H1 (cell line): ENCODE data around the gene AMOT.
"Not testable (repeated sequence)": the region's sequence is repeated elsewhere in the genome, so short reads cannot be mapped to it uniquely, and the experiment has no call there.

Source experiments
- EZH2 ChIP-seq: fragments of 200-600 bp; sonication (generic); IDR thresholded peaks from 2 replicates; pipeline ENCODE4 v1.7.1; 2012; ENCODE audit warnings: low read depth, mild to moderate bottlenecking, moderate library complexity, low read length, inconsistent platforms; ENCODE audit not compliant: severe bottlenecking
- KDM1A ChIP-seq: fragments of 200-600, 300-600 bp; sonication (generic); IDR thresholded peaks from 2 replicates; pipeline ENCODE4 v1.7.1; 2016; ENCODE audit warnings: mild to moderate bottlenecking, low read length, borderline replicate concordance
- POLR2AphosphoS5 ChIP-seq: IDR thresholded peaks from 2 replicates; pipeline ENCODE4 v1.6.1; 2011; ENCODE audit warnings: low read depth, low read length
- TF ChIP-seq, protein P1 (sequence below), 3 experiments: IDR thresholded peaks; 1 replicate in 2 of 3; 2 replicates in 1 of 3; pipeline versions ENCODE4 v1.5.1 to v1.6.1; 2011; ENCODE audit warnings: low read length in 3 of 3, mild to moderate bottlenecking in 3 of 3, inconsistent platforms in 2 of 3, low read depth in 1 of 3, moderate library complexity in 1 of 3; ENCODE audit not compliant: insufficient read depth in 1 of 3; ENCODE audit errors: control extremely low read depth in 1 of 3

- TF ChIP-seq, protein P1, sequence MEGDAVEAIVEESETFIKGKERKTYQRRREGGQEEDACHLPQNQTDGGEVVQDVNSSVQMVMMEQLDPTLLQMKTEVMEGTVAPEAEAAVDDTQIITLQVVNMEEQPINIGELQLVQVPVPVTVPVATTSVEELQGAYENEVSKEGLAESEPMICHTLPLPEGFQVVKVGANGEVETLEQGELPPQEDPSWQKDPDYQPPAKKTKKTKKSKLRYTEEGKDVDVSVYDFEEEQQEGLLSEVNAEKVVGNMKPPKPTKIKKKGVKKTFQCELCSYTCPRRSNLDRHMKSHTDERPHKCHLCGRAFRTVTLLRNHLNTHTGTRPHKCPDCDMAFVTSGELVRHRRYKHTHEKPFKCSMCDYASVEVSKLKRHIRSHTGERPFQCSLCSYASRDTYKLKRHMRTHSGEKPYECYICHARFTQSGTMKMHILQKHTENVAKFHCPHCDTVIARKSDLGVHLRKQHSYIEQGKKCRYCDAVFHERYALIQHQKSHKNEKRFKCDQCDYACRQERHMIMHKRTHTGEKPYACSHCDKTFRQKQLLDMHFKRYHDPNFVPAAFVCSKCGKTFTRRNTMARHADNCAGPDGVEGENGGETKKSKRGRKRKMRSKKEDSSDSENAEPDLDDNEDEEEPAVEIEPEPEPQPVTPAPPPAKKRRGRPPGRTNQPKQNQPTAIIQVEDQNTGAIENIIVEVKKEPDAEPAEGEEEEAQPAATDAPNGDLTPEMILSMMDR (IDR thresholded peaks at IDR 0.05; ENCODE audit: control extremely low read depth in 1 of 3, insufficient read depth in 1 of 3, low read depth in 1 of 3, low read length in 3 of 3), result not testable (repeated sequence)
- TF ChIP-seq POLR2AphosphoS5, EZH2, KDM1A: not testable (repeated sequence)
Observed at GRCh38 chrX:112854901-112855300, 14.3 kb upstream of the AMOT start.
